ENCODE measurements around the gene DGKQ. TPM values are rescaled to one million over a fixed set of nuclear protein-coding genes. Genes with fewer than 3 reads are reported as not detected.

The DGKQ gene
- total and polyA plus RNA-seq, 2 experiments from 2014 or later = 4.0 to 22.4 TPM

- no peak for TF ChIP-seq ETS1 (IDR thresholded peaks at IDR 0.05)
- TF ChIP-seq STAT1 (IDR thresholded peaks at IDR 0.05; ENCODE audit: unreplicated experiment) = no peak
- no peak for TF ChIP-seq EZH2phosphoT487 (IDR thresholded peaks at IDR 0.05; ENCODE audit: unreplicated experiment)
- no peak for TF ChIP-seq EZH2 (IDR thresholded peaks at IDR 0.05; ENCODE audit: low read depth, unreplicated experiment)
- no peak for TF ChIP-seq CREB1 (CRISPR knock-in tag; IDR thresholded peaks at IDR 0.05; ENCODE audit: low read depth)
- TF ChIP-seq ZNF114 (CRISPR knock-in tag; IDR thresholded peaks at IDR 0.05) = no peak
- TF ChIP-seq POLR2AphosphoS5 (IDR thresholded peaks at IDR 0.05; ENCODE audit: low read depth) = no peak
- TF ChIP-seq CTCF (conservative IDR thresholded peaks at IDR 0.05; ENCODE audit: low read depth in 2 of 2) = no peak
Measured at GRCh38 chr4:914531-914930, 58.8 kb downstream of the DGKQ start (continued).

- Mint-ChIP-seq H3K9me3 (no peaks in the 10 kb centered on the region), H3K4me3 (no peak overlapping the region), H3K27ac (no peak overlapping the region), H3K36me3 (ENCODE audit: low read depth) (peaks cover 8% of the 10 kb centered on the region; the same call in 2 of the 3 replicates), H3K27me3 (ENCODE audit: insufficient read depth, low read depth, poor library complexity) (peaks cover 14% of the 10 kb centered on the region), H3K4me1 (peaks cover 9% of the 10 kb centered on the region)
- no peak for ATAC-seq
- no peak overlapping the region for H3K4me3 ChIP-seq
- no peak for DNase-seq (ENCODE audit: low spot score)
- H3K4me2 ChIP-seq = no peak overlapping the region
- no peaks in the 10 kb centered on the region for H3K27me3 ChIP-seq (ENCODE audit: insufficient read depth)
- no peak overlapping the region for H2AFZ ChIP-seq
- H4K20me1 ChIP-seq (replicated peaks; ENCODE audit: insufficient read depth) = peaks cover 25% of the 10 kb centered on the region; the same call in 1 of the 2 replicates
- no peaks in the 10 kb centered on the region for H3K36me3 ChIP-seq (ENCODE audit: insufficient read depth)
- no peaks in the 10 kb centered on the region for H3K4me1 ChIP-seq (ENCODE audit: insufficient read depth)
- H3K9me2 ChIP-seq (ENCODE audit: insufficient read depth) = no peaks in the 10 kb centered on the region
- no peak overlapping the region for H3K27ac ChIP-seq (ENCODE audit: low read depth)
- H3K79me2 ChIP-seq (replicated peaks; ENCODE audit: insufficient read depth) = peaks cover 42% of the 10 kb centered on the region
- 0 out of 2 replicates have a peak, but pooled peaks cover 3% of the 10 kb centered on the region for H3F3A ChIP-seq (replicated peaks; ENCODE audit: low read depth)
- no peak for TF ChIP-seq ZNF331 (CRISPR knock-in tag; IDR thresholded peaks at IDR 0.05; ENCODE audit: low read depth)
- TF ChIP-seq CTCF (conservative IDR thresholded peaks at IDR 0.05; ENCODE audit: low read depth in 2 of 2) = no peak
- TF ChIP-seq ZNF114 (CRISPR knock-in tag; IDR thresholded peaks at IDR 0.05) = no peak
- TF ChIP-seq REST (IDR thresholded peaks at IDR 0.05; ENCODE audit: unreplicated experiment) = no peak
- no peak for TF ChIP-seq NANOG (IDR thresholded peaks at IDR 0.05; ENCODE audit: borderline replicate concordance)
- TF ChIP-seq EZH2phosphoT487 (IDR thresholded peaks at IDR 0.05; ENCODE audit: unreplicated experiment) = no peak
- TF ChIP-seq ETS1 (IDR thresholded peaks at IDR 0.05) = no peak
- TF ChIP-seq JUNB (IDR thresholded peaks at IDR 0.05; ENCODE audit: unreplicated experiment) = no peak
- no peak for TF ChIP-seq STAT1 (IDR thresholded peaks at IDR 0.05; ENCODE audit: unreplicated experiment)
- TF ChIP-seq EZH2 (IDR thresholded peaks at IDR 0.05; ENCODE audit: low read depth, unreplicated experiment) = no peak
- TF ChIP-seq CREB1 (CRISPR knock-in tag; IDR thresholded peaks at IDR 0.05; ENCODE audit: low read depth) = no peak
Measured at GRCh38 chr4:913280-913618, 60.1 kb downstream of the DGKQ start.

All from GM23338 (cell line).